ENCODE data around the gene CCDC81.
A peak's percentile ranks its signal among the peaks of the same experiment; 100 is the strongest.

The CCDC81 gene

GRCh38 chr11:86442420-86442819, 67.7 kb downstream of the CCDC81 start:
- no peak for DNase-seq

GRCh38 chr11:86442827-86443226, 68.1 kb downstream of the CCDC81 start:
- DNase-seq = no peak

- no peak for DNase-seq
Measured at GRCh38 chr11:86443415-86443814, 68.7 kb downstream of the CCDC81 start.

GRCh38 chr11:86444981-86445380, 70.3 kb downstream of the CCDC81 start:
- DNase-seq = no peak

GRCh38 chr11:86446163-86446923, 71.7 kb downstream of the CCDC81 start:
- no peak for DNase-seq

- no peak for DNase-seq
Measured at GRCh38 chr11:86446924-86447285, 72.2 kb downstream of the CCDC81 start.

- no peak for DNase-seq
Measured at GRCh38 chr11:86447763-86448480, 73.2 kb downstream of the CCDC81 start.

GRCh38 chr11:86449993-86450629, 75.4 kb downstream of the CCDC81 start:
- DNase-seq = no peak

- no peak for DNase-seq
Measured at GRCh38 chr11:86453290-86454030, 78.8 kb downstream of the CCDC81 start.

GRCh38 chr11:86456075-86456939, 81.6 kb downstream of the CCDC81 start:
- DNase-seq = peak; percentile 62

- DNase-seq = no peak
Measured at GRCh38 chr11:86458294-86459001, 83.8 kb downstream of the CCDC81 start.

- DNase-seq = no peak
Measured at GRCh38 chr11:86459002-86459385, 84.3 kb downstream of the CCDC81 start.

- peak; percentile 26 for DNase-seq
Measured at GRCh38 chr11:86459682-86460460, 85.2 kb downstream of the CCDC81 start.

GRCh38 chr11:86460461-86461385, 86.0 kb downstream of the CCDC81 start:
- no peak for DNase-seq

GRCh38 chr11:86461892-86462291, 87.2 kb downstream of the CCDC81 start:
- DNase-seq = no peak

- no peak for DNase-seq
Measured at GRCh38 chr11:86463120-86463519, 88.4 kb downstream of the CCDC81 start.

- DNase-seq = no peak
Measured at GRCh38 chr11:86463955-86464354, 89.3 kb downstream of the CCDC81 start.

GRCh38 chr11:86464509-86465221, 90.0 kb downstream of the CCDC81 start:
- no peak for DNase-seq

GRCh38 chr11:86468169-86468568, 93.5 kb downstream of the CCDC81 start:
- no peak for DNase-seq

Data from amniotic stem cell (primary cell).